HAP-1 (cell line): ENCODE measurements around the gene OR13J1.
"Not testable (repeated sequence)": the region's sequence is repeated elsewhere in the genome, so short reads cannot be mapped to it uniquely, and the experiment has no call there.

Experiments used
- DNase-seq, 2 experiments: peaks; one replicate each; pipeline ENCODE4 v3.0.0-alpha.2; 2016 to 2020; ENCODE audit warnings: low spot score in 2 of 2
- H3K27me3 ChIP-seq: fragments of 250-450 bp; sonication (Bioruptor Pico); 2 replicates; pipeline ENCODE4 v1.5.1; 2020; ENCODE audit warnings: low read depth, mild to moderate bottlenecking, moderate library complexity
- H3K36me3 ChIP-seq: fragments of 250-450 bp; sonication (Bioruptor Pico); replicated peaks from 2 replicates; pipeline ENCODE4 v1.5.1; 2020; ENCODE audit warnings: mild to moderate bottlenecking
- H3K4me1 ChIP-seq: fragments of 250-450 bp; sonication (Bioruptor Pico); 2 replicates; pipeline ENCODE4 v1.5.1; 2020; ENCODE audit warnings: mild to moderate bottlenecking
- H3K4me3 ChIP-seq: fragments of 250-450 bp; sonication (Bioruptor Pico); 2 replicates; pipeline ENCODE4 v1.5.1; 2020; ENCODE audit warnings: mild to moderate bottlenecking, moderate library complexity
- H3K9me3 ChIP-seq: fragments of 250-450 bp; sonication (Bioruptor Pico); 2 replicates; pipeline ENCODE4 v1.5.1; 2020; ENCODE audit warnings: mild to moderate bottlenecking, moderate library complexity
- in situ Hi-C: fragments of 300-500 bp; cut with MboI; formaldehyde crosslinking; loops from 3 replicates; pipeline ENCODE4 v1.14.3; 2020; ENCODE audit warnings: low sequenced_read_pairs, inconsistent platforms, mixed read lengths

The OR13J1 gene, protein sequence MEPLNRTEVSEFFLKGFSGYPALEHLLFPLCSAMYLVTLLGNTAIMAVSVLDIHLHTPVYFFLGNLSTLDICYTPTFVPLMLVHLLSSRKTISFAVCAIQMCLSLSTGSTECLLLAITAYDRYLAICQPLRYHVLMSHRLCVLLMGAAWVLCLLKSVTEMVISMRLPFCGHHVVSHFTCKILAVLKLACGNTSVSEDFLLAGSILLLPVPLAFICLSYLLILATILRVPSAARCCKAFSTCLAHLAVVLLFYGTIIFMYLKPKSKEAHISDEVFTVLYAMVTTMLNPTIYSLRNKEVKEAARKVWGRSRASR

DNA sequence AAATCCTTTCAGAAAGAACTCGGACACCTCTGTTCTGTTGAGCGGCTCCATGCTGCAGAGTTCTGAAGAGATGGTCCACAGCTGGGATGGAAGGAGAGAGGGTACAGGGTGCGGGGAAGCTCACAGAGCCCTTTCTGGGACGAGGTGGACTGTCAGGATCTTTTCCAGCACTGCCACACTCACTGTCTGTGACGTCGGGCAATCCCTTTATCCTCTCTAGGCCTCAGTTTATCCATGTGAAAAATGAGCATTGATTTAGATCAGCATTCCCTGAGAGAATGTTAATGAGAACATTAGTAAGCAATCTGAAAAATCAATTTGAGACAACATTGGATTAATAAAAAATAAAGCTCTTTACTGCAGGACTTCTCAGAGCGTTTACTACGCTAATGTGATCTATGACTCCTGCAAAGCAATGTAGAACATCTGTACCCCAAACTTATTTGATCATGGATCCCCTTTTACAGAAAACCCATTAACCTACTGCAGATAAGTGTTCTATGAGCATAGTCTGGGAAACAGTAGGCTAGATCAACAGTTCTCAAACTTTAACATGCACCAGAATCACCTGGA lies at the start of gene OR13J1:
TSS of gene OR13J1 (minus strand) at position 51 of the 573 bp plus-strand sequence. CDS start at position 51, 0 bp downstream.
- Histone ChIP-seq H3K9me3 (no peaks in the 10 kb centered on the region), H3K4me3 (no peak within 1 kb of the TSS), H3K4me1 (peaks cover 6% of the 10 kb centered on the region), H3K27me3 (no peaks in the 10 kb centered on the region), H3K36me3 (no peaks in the 10 kb centered on the region)
- DNase-seq: no peak
- in situ Hi-C loops: no loop called here

DNA sequence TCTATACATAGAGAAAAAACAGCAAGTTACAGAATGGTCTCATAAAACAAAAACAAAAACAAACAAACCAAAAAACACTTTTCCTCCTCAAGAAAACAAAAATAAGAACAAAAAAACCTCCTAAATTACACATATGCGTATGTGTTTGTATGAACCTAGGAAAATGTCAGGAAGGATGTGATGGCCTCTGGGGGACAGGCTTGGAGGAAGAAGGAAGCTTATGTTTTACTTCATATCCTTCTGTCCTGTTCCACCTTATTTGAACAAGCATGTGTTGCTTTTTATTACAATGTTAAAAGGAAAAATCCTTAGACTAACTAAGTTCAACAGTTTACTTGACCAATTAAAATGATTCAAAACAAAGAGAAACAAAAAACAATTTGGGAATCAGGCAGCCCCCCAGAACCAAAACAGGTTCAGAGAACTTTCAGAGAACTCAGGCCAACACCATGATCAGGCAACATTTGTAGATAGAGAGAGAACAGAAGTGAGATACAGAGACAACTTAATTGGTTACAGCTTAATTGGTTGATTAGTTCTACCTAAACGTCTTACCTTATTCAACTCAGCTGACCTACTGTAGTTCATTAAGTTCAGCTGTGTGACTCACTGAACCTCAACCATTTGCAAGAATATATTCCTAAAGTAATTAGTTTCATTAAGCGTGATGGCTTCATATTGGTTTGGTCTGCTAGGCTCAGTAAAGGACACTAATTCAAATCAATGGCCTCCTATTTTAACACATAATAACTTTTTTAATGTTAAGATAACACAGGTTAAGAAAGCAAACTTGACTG lies 49.2 kb upstream of the OR13J1 start:
- peaks cover 12% of the 10 kb centered on the region for H3K4me1 ChIP-seq
- no peak for DNase-seq
- no peaks in the 10 kb centered on the region for H3K9me3 ChIP-seq
- H3K27me3 ChIP-seq: no peaks in the 10 kb centered on the region
- no peak overlapping the region for H3K4me3 ChIP-seq
- H3K36me3 ChIP-seq: no peaks in the 10 kb centered on the region
- in situ Hi-C loops: no loop called here

DNA sequence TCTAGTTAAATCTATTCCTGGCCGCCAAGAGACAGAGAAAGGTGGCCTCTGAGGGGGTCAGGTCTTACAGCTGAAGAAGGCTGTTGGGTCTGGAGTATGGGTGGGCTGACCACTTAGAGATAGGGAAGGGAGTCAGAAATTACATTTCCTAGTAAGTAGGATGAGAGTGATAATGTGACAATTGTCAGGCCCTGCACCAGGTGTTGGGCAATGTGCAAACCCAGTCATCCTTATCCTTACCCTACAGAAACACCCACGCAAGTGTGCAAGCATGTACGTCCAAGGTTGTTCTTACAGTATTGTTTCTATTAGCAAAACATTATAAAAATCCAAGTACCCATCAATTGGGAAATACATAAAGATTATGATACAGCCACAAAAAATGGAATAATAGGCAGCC lies 48.6 kb upstream of the OR13J1 start:
- H3K4me1 ChIP-seq: peaks cover 7% of the 10 kb centered on the region
- no peak overlapping the region for H3K4me3 ChIP-seq
- in situ Hi-C loops: no loop called here
- no peak for DNase-seq
- no peaks in the 10 kb centered on the region for H3K27me3 ChIP-seq
- H3K9me3 ChIP-seq: no peaks in the 10 kb centered on the region
- no peaks in the 10 kb centered on the region for H3K36me3 ChIP-seq

DNA sequence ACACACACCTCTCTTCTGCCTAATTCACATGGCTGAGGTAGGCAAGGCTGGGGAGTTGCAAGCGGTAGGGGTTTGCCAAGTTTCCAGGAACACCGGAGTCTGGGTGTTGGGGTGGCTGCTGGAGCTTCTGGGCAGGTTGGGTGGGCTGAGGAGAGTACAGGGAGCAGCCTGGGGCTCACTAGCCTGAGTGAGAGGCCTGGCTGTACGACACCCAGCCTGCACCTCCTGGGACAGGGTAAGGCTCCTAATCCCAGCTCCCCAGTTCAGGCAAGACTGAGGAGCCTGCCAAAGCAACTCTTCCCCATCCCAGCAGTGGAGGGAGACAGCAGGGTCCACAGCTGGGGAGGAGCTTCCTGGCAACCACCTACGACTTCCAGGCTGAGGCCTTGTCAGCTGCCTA lies 47.1 kb upstream of the OR13J1 start:
- Histone ChIP-seq H3K36me3 (no peaks in the 10 kb centered on the region), H3K27me3 (no peaks in the 10 kb centered on the region), H3K4me3 (no peak overlapping the region), H3K9me3 (no peaks in the 10 kb centered on the region), H3K4me1 (no peaks in the 10 kb centered on the region)
- no peak for DNase-seq
- in situ Hi-C loops: no loop called here

DNA sequence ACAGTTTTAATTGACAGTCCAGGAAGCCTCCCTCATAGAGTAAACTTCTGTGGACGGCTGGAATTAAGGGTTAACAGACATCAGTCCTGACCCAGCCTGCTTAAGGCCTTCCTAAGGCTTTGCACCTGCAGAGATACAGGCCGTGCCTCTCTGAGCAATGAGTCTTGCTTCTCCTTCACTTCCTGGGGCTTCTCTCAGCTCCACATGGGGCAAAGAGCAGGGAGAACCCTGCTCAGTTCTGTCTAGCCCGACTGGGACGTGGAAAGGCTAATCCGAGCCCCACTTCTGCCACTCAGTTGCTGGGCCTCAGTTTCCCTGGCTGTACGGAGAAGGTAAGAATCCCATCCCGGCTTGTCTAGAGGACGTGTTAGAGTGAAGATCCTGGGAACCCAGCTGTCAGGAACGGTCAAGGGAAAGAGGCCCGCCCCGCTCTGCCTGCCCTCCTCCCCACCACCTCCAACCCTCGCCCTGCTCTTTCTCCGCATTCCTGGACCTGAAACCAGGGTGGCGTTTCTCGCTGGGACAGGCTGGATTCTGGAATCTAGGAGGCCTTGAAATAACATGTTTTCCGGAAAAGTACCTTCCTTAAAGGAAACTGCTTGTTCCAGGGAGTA lies 45.6 kb upstream of the OR13J1 start:
- in situ Hi-C loops: no loop called here
- Histone ChIP-seq H3K27me3 (no peaks in the 10 kb centered on the region), H3K4me1 (no peaks in the 10 kb centered on the region), H3K36me3 (no peaks in the 10 kb centered on the region), H3K4me3 (no peak overlapping the region), H3K9me3 (no peaks in the 10 kb centered on the region)
- no peak for DNase-seq

DNA sequence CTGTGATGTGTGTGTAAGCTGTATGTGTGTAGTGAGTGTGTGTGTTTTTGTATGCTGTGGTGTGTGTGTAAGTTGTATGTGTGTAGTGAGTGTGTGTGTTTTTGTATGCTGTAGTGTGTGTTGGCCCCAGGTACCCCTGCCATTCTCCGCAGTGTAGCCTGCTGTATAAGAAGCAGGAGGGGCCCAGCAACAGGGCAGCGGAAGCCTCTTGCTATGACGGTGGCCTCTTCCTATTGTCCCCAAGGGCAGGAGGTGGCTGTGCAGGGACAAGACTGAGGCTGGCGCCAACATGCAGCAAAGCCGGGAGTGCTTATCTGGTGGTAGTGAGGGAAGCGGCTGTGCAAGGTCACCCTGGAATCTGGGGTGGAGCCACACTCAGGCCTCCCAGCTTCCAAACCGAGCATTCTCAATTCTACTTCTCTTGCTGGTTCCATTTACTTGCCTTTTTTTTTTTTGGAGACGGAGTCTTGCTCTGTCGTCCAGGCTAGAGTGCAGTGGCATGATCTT lies 44.2 kb upstream of the OR13J1 start:
- Histone ChIP-seq H3K9me3 (no peaks in the 10 kb centered on the region), H3K36me3 (no peaks in the 10 kb centered on the region), H3K4me3 (no peak overlapping the region), H3K27me3 (no peaks in the 10 kb centered on the region), H3K4me1 (no peaks in the 10 kb centered on the region)
- DNase-seq: peak; percentile 30 to 61
- in situ Hi-C loops: no loop called here

DNA sequence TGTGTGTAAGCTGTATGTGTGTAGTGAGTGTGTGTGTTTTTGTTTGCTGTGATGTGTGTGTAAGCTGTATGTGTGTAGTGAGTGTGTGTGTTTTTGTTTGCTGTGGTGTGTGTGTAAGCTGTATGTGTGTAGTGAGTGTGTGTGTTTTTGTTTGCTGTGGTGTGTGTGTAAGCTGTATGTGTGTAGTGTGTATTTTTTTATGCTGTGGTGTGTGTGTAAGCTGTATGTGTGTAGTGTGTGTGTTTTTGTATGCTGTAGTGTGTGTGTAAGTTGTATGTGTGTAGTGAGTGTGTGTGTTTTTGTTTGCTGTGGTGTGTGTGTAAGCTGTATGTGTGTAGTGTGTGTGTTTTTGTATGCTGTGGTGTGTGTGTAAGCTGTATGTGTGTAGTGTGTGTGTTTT lies 43.2 kb upstream of the OR13J1 start:
- H3K36me3 ChIP-seq, H3K9me3 ChIP-seq, H3K4me3 ChIP-seq, DNase-seq, H3K27me3 ChIP-seq, H3K4me1 ChIP-seq, in situ Hi-C loops: not testable (repeated sequence)

DNA sequence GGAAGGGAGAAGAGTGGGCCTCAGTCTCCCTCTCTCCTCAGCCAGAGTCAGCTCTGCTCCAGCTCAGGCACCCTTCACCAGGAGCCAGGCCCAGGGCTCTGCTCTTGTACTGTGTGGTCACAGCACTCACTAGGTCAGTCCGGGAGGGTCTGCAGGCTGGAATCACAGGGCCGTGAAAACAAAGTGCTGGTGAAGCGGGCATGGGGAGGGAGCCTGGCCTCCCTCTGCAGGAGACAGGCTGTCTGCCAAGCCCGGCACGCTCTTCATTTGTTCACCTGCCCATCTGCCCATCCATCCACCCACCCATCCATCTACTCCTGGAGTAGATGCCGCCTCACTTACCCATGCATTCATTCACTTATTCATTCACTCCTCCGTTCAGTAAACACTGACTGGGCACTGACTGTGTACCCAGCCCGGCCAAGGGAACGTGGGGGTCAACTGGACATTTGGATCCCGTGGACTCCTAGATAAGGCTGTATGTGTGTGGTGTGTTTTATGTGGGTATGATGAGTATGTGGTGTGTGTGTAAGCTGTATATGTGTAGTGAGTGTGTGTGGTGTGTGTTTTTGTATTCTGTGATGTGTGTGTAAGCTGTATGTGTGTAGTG lies 42.7 kb upstream of the OR13J1 start:
- in situ Hi-C loops: no loop called here

DNA sequence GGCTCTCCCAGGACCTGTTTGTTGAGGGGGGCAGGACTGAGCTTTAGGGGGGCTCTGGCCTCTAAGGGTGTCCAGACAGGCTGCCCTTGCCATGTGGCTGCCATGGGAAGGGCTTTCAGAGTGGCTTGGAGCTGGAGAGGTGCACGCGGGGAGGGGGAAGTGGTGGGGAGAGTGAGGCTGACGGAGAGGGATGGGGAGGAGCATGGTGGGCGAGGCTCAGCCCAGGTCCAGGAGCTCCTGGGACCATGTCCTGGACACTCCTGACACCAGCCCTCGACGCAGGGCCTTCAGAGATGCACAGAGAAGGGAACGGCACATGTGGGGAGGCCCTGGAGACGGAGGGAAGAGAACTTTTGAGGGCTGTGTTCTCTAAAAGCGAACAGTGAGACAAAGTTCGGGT lies 41.5 kb upstream of the OR13J1 start:
- H3K4me3 ChIP-seq: no peak overlapping the region
- no peaks in the 10 kb centered on the region for H3K9me3 ChIP-seq
- no peak for DNase-seq
- H3K27me3 ChIP-seq: no peaks in the 10 kb centered on the region
- H3K36me3 ChIP-seq: no peaks in the 10 kb centered on the region
- peaks cover 15% of the 10 kb centered on the region for H3K4me1 ChIP-seq
- in situ Hi-C loops: no loop called here

More for the DNA sequence above, 42.7 kb upstream of the OR13J1 start:
- H3K4me3 ChIP-seq: no peak overlapping the region
- H3K9me3 ChIP-seq: no peaks in the 10 kb centered on the region
- H3K4me1 ChIP-seq: peaks cover 7% of the 10 kb centered on the region
- DNase-seq: no peak
- no peaks in the 10 kb centered on the region for H3K36me3 ChIP-seq
- H3K27me3 ChIP-seq: no peaks in the 10 kb centered on the region

DNA sequence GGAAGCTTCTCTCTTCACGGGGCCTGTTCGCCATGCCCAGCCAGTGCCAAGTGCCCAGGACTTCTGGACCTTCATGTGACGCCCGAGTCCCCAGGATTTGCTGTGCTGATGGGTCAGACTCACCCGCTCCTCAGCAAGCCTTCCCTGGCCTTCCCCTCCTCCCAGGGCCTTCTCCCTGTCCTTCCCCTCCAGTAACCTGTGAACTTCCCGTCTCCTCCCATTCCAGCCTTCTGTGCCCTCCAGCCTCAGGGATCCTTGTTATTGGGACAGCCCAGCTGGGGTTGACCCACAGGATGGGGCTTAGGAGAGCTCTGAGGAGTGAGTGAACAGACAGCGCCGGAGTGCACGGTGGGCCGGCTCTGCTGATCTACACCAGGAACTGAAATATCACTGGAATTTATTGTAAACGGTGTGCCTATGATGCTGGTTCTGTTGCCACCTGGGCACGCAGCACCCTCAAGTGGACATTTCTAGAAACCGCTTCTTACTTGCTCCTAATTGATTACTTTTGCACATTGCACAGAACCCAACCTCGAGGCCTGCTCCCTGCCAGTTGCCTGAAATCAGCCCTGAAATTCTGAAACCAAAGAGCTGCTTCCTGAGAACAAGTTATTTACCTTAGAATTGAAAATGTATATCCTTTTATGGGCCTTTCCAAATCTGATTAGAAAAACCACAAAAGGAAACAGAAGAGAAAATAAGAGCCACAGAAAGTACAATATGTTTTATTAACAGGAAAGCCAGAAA lies 40.6 kb upstream of the OR13J1 start:
- in situ Hi-C loops: no loop called here
- Histone ChIP-seq H3K27me3 (no peaks in the 10 kb centered on the region), H3K4me1 (peaks cover 15% of the 10 kb centered on the region), H3K4me3 (no peak overlapping the region), H3K9me3 (no peaks in the 10 kb centered on the region), H3K36me3 (no peaks in the 10 kb centered on the region)
- DNase-seq: peak; percentile 59 to 64

DNA sequence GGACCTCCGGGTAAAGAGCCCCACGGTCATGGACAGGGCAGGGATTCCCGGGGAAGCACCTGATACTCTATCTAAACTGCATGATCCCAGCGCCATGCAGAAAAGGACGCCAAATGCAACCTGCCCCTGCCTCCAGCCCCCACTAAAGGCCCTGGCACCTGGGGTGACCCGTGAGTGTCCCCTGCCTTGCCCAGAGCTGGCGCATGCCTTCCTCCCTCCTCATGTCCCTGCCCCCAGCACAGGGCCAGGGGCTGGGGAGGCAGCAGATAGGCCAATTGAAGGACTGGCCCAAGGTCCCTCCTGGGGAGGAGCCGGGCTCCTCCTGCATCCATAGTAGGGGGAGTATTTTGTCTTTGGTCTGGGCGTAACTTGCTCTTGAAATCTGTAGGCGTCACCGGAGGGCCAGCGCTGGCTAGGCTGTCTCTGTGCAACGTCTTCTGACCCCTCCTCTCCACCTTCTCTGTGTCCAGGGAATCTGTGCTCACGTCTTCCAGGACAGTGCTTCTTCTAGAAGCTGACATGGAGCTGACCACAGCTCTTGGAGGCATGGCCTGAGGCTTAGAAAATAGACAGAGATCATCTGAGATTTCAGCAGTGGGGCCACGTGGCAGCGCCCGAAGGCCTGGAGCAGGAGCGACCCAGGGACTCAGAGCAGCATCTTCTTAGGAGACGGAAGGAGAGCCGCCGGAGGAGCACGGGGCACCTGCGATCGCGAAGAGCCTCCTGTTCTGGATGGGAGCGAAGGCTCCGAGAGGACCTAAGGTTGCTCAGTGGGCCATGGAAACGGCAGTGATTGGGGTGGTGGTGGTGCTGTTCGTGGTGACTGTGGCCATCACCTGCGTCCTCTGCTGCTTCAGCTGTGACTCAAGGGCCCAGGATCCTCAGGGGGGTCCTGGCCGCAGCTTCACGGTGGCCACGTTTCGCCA lies 39.7 kb upstream of the OR13J1 start:
- in situ Hi-C loops: loop anchor here (5.0 to 10.0 kb wide), 2 partner anchors 37 to 115 kb away; no protein-coding TSS in a partner anchor
- Histone ChIP-seq H3K4me3 (no peak overlapping the region), H3K4me1 (peaks cover 15% of the 10 kb centered on the region), H3K27me3 (no peaks in the 10 kb centered on the region), H3K36me3 (no peaks in the 10 kb centered on the region), H3K9me3 (no peaks in the 10 kb centered on the region)
- DNase-seq: no peak

DNA sequence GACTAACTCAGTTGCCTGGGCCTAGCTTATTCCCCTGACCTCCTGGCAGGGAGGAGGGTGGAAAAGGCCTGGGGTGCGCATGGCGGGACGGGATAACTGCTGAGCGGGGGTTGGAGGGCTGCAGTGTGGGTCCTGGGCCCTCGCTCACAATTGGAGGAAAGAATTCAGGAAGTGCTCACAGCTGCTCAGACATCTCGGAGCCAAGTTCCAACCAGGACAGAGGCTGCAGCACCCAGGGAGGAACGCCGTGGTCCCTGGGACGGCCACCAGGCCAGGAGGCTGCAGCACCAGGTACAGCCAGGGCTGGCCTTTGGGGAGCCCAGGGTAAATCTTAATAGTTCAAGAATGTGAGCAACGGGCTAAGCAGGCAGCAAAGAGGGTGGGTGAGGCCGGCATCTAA lies 39.1 kb upstream of the OR13J1 start, which contains the start of gene SPAAR:
TSS of gene SPAAR (plus strand) at position 217 of the 400 bp plus-strand sequence. CDS start 974 bp downstream, outside the sequence.
- H3K27me3 ChIP-seq: no peaks in the 10 kb centered on the region
- no peak within 1 kb of the TSS for H3K4me3 ChIP-seq
- H3K36me3 ChIP-seq: no peaks in the 10 kb centered on the region
- DNase-seq: no peak
- in situ Hi-C loops: loop anchor here (5.0 to 10.0 kb wide), 2 partner anchors 38 to 116 kb away; no protein-coding TSS in a partner anchor
- peaks cover 15% of the 10 kb centered on the region for H3K4me1 ChIP-seq
- H3K9me3 ChIP-seq: no peaks in the 10 kb centered on the region
